Mesothelial cell of epicardium (in vitro differentiated cells): ENCODE measurements around the gene PIGC. TPM values are rescaled to one million over a fixed set of nuclear protein-coding genes. Genes with fewer than 3 reads are reported as not detected.

Source experiments
- DNase-seq, 2 experiments: peaks; one replicate each; pipeline ENCODE4 v3.0.0; 2021; ENCODE audit warnings: low spot score in 2 of 2; ENCODE audit not compliant: unreplicated experiment in 2 of 2
- H3K27ac Mint-ChIP-seq: 2 replicates; pipeline ENCODE4 v1.8.0; 2021; ENCODE audit warnings: mixed read lengths
- H3K27me3 Mint-ChIP-seq: 2 replicates; pipeline ENCODE4 v1.8.0; 2021; ENCODE audit warnings: low read depth, mixed read lengths
- H3K36me3 Mint-ChIP-seq: 2 replicates; pipeline ENCODE4 v1.8.0; 2021; ENCODE audit warnings: mixed read lengths
- H3K4me1 Mint-ChIP-seq: 2 replicates; pipeline ENCODE4 v1.8.0; 2021; ENCODE audit warnings: mixed read lengths
- H3K4me3 Mint-ChIP-seq: 2 replicates; pipeline ENCODE4 v1.8.0; 2021; ENCODE audit warnings: mild to moderate bottlenecking, moderate library complexity, mixed read lengths
- H3K9me3 Mint-ChIP-seq: 2 replicates; pipeline ENCODE4 v1.8.0; 2021; ENCODE audit warnings: mixed read lengths
- total RNA-seq: library from RNA; stranded (reverse); gene quantifications from 3 replicates; pipeline ENCODE4 v1.2.1, GENCODE V29; 2021
- TF ChIP-seq, protein P1 (sequence below): fragments of 200-600 bp; sonication (generic); IDR thresholded peaks from one replicate; pipeline ENCODE4 v1.5.0; 2021; ENCODE audit warnings: antibody characterized with exemption; ENCODE audit not compliant: unreplicated experiment

The PIGC gene
- total RNA-seq, 1 donor from 2014 or later, result 31.9 TPM

DNA sequence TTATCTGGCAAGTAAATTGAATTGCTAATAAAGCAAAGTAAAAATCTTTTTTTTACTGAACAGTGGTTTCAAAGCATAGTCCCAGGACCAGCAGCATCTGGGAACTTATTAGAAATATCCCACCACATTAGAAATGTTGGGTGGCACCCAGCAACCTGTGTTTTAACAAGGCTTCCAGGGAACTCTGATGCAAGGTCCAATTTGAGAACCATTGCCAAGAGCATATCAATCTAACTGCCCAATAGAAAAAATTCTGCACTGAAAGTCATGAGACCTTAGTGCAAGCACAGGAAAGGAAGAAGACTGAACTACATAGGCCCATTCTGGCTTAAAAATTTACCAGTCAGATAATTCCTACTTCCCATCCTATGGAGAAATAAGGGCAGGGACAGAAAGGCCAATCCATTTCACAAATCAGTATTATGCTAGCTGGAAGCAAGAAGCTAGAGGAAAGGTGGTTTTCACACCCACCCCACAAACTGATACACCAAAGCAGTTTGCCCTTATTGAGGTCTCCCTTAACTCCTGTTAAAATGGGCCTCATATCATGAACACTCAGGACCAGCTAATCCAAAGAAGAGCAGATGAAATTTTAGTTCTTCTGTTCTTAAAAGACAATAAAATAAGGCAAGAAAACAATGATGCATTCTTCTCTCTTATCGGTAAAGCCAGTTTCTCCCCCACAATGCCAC, 40.8 kb downstream of the PIGC start:
- DNase-seq, result no peak
- H3K27ac Mint-ChIP-seq, result no peak overlapping the region
- H3K9me3 Mint-ChIP-seq, result no peaks in the 10 kb centered on the region

DNA sequence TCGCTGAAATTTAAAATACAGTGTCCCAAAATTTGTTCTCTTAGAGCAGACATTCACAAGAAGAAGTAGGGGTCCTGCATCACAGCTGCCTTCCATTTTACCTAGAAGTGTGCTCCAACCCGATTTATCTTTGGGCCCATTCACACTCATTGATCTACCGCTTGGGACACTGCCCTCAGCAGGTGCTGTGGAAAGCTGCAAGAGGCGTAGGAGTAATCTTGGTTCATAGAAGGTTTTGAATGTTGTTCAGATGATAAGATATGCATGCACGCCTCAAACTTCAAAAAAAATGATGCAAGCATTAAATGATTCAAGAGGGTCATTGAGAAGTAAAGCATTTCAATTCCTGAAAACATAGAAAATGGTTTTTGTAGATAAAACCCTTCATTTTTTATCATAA, 42.0 kb downstream of the PIGC start:
- Mint-ChIP-seq H3K4me3 (no peak overlapping the region), H3K27me3 (no peaks in the 10 kb centered on the region), H3K36me3 (no peaks in the 10 kb centered on the region), H3K4me1 (peaks cover 62% of the 10 kb centered on the region), H3K9me3 (no peaks in the 10 kb centered on the region), H3K27ac (peak overlapping the region; percentile 15)
- TF ChIP-seq, protein P1, sequence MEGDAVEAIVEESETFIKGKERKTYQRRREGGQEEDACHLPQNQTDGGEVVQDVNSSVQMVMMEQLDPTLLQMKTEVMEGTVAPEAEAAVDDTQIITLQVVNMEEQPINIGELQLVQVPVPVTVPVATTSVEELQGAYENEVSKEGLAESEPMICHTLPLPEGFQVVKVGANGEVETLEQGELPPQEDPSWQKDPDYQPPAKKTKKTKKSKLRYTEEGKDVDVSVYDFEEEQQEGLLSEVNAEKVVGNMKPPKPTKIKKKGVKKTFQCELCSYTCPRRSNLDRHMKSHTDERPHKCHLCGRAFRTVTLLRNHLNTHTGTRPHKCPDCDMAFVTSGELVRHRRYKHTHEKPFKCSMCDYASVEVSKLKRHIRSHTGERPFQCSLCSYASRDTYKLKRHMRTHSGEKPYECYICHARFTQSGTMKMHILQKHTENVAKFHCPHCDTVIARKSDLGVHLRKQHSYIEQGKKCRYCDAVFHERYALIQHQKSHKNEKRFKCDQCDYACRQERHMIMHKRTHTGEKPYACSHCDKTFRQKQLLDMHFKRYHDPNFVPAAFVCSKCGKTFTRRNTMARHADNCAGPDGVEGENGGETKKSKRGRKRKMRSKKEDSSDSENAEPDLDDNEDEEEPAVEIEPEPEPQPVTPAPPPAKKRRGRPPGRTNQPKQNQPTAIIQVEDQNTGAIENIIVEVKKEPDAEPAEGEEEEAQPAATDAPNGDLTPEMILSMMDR, result no peak
- DNase-seq, result no peak

More for the DNA sequence above, 40.8 kb downstream of the PIGC start:
- Mint-ChIP-seq H3K4me3 (no peak overlapping the region), H3K36me3 (no peaks in the 10 kb centered on the region), H3K27me3 (no peaks in the 10 kb centered on the region), H3K4me1 (peaks cover 54% of the 10 kb centered on the region)
- TF ChIP-seq, protein P1, result no peak

DNA sequence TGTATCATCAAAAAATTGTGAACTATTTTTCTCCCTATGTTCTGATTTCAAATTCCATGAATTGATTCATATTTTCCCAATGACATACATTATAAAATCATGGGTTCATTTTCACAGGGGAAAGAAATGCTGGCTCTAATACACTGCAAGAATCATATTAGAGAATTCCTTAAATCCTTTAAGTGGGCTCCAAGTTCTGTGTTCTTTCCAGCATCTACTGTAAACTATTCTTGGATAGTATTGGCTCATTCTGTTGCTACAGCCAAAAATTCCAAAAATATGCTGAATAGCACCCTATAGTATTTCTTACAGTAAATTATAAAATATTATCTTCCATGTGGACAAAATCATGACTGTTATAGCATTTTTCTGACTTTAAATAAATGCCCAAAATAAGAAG, 42.4 kb downstream of the PIGC start:
- no peak overlapping the region for H3K4me3 Mint-ChIP-seq
- H3K27ac Mint-ChIP-seq, result peak overlapping the region; percentile 97
- no peaks in the 10 kb centered on the region for H3K27me3 Mint-ChIP-seq
- no peaks in the 10 kb centered on the region for H3K9me3 Mint-ChIP-seq
- TF ChIP-seq, protein P1, result no peak
- no peak for DNase-seq
- no peaks in the 10 kb centered on the region for H3K36me3 Mint-ChIP-seq
- H3K4me1 Mint-ChIP-seq, result peaks cover 63% of the 10 kb centered on the region

DNA sequence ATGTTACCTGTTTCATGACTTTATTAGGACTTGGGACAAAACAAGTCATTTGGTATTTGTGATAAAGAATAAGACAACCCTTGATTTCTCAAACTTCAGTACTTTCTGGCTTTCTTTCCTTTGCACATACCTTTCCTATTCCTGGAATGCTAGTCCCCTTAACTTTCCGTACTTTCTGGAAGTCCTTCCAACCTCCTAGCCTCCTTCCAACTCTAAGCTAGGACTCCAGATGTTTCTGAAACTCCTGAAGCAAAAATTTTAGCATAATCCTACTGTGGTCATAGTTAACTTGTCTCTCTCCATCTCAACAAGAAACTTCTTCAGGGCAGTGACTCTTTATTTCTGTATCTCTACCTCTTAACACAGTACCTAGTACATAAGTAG, 43.2 kb downstream of the PIGC start:
- DNase-seq, result no peak
- Mint-ChIP-seq H3K4me3 (no peak overlapping the region), H3K27ac (peak overlapping the region; percentile 97), H3K27me3 (no peaks in the 10 kb centered on the region), H3K9me3 (no peaks in the 10 kb centered on the region), H3K4me1 (peaks cover 68% of the 10 kb centered on the region), H3K36me3 (no peaks in the 10 kb centered on the region)
- TF ChIP-seq, protein P1, result no peak

DNA sequence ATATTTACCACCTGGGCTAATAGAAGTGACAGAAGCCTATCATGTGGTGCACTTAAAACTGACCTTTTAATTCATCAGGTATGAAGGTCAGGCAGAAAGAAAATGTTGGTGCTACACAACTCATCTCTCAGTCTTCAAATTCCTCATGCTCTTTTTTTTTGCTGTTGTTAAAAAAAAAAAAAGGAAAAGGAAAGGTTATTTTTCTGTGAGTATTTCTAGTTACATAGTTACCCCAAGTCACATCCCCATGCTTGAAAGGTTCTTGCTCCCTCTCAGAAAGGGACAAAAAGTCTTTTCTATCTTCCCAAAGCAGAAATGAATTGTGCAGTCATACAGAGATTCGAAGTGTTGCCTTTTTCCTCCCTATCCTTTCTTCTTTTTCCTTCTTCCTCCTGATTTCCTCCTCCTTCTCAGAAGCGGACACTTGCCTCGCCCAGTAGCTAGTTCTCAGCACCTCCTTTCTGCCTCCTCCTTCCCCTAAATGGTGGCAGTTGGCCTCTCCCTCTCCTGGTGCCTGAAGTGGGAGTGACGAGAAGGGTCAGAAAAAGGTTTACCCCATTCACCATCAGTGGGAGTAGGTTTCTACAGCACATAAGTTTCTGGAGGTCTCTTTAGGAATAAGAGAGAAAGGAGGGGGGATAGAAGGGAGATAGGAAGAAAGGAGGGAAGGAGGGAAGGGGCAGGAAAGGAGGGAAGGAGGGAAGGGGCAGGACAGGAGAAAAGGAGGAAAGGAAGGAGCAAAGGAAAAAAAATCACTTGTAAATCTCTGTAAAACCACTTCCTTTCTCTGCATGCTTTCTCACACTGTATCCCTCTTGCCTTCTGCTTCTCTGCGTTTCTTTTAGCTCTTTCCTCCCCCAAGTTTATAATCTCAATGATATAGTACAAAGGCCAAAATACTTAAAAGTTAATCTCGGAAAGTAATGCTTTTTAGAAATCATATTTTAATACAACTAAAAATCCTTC, 43.8 kb downstream of the PIGC start:
- DNase-seq, result no peak
- peak overlapping the region; percentile 97 for H3K27ac Mint-ChIP-seq
- H3K27me3 Mint-ChIP-seq, result no peaks in the 10 kb centered on the region
- H3K9me3 Mint-ChIP-seq, result no peaks in the 10 kb centered on the region
- no peak overlapping the region for H3K4me3 Mint-ChIP-seq
- TF ChIP-seq, protein P1, result no peak
- peaks cover 75% of the 10 kb centered on the region for H3K4me1 Mint-ChIP-seq
- no peaks in the 10 kb centered on the region for H3K36me3 Mint-ChIP-seq
